TTC549 (cell line): Measurements from ENCODE around the gene TTYH3.
"Not testable (repeated sequence)": the region's sequence is repeated elsewhere in the genome, so short reads cannot be mapped to it uniquely, and the experiment has no call there.

Experiments
- FAIRE-seq: peaks from 2 replicates; lab custom pipeline; 2012; peaks lifted over from hg19 to GRCh38; lab: Jason Lieb, UNC

The TTYH3 gene

GRCh38 chr7:2666155-2666554 lies 34.4 kb downstream of the TTYH3 start:
- no peak for FAIRE-seq

GRCh38 chr7:2666588-2667250 lies 34.9 kb downstream of the TTYH3 start:
- no peak for FAIRE-seq

- no peak for FAIRE-seq
These were observed 36.1 kb downstream of the TTYH3 start for GRCh38 chr7:2667843-2668242.

GRCh38 chr7:2668401-2668800 lies 36.6 kb downstream of the TTYH3 start:
- no peak for FAIRE-seq

GRCh38 chr7:2670171-2670570 lies 38.4 kb downstream of the TTYH3 start:
- FAIRE-seq = no peak

- FAIRE-seq = no peak
These were observed 39.1 kb downstream of the TTYH3 start for GRCh38 chr7:2670720-2671391.

GRCh38 chr7:2673214-2673613 lies 41.4 kb downstream of the TTYH3 start:
- not testable (repeated sequence) for FAIRE-seq

- FAIRE-seq = no peak
These were observed 42.1 kb downstream of the TTYH3 start for GRCh38 chr7:2673934-2674333.

- FAIRE-seq = no peak
These were observed 43.5 kb downstream of the TTYH3 start for GRCh38 chr7:2675256-2675764.

- FAIRE-seq = not testable (repeated sequence)
These were observed 44.8 kb downstream of the TTYH3 start for GRCh38 chr7:2676576-2676975.

- FAIRE-seq = not testable (repeated sequence)
These were observed 46.7 kb downstream of the TTYH3 start for GRCh38 chr7:2678454-2678853.

- not testable (repeated sequence) for FAIRE-seq
These were observed 47.6 kb downstream of the TTYH3 start for GRCh38 chr7:2679135-2680127.

GRCh38 chr7:2680256-2680655 lies 48.5 kb downstream of the TTYH3 start:
- no peak for FAIRE-seq

- no peak for FAIRE-seq
These were observed 49.2 kb downstream of the TTYH3 start for GRCh38 chr7:2680792-2681490.

- FAIRE-seq = no peak
These were observed 50.4 kb downstream of the TTYH3 start for GRCh38 chr7:2681929-2682799.

- no peak for FAIRE-seq
These were observed 52.7 kb downstream of the TTYH3 start for GRCh38 chr7:2684501-2684900.

GRCh38 chr7:2686101-2686500 lies 54.3 kb downstream of the TTYH3 start:
- no peak for FAIRE-seq

- FAIRE-seq = no peak
These were observed 55.6 kb downstream of the TTYH3 start for GRCh38 chr7:2687338-2687869.

- FAIRE-seq = no peak
These were observed 56.1 kb downstream of the TTYH3 start, which contains the start of gene AMZ1 for GRCh38 chr7:2687881-2688318. Gene AMZ1, plus strand, starts transcription at chr7:2688202. Its CDS starts 12,250 bp downstream, at chr7:2700452.
